ENCODE data around the gene CYP19A1.
"Not testable (repeated sequence)": the region's sequence is repeated elsewhere in the genome, so short reads cannot be mapped to it uniquely, and the experiment has no call there.

The CYP19A1 gene

DNA sequence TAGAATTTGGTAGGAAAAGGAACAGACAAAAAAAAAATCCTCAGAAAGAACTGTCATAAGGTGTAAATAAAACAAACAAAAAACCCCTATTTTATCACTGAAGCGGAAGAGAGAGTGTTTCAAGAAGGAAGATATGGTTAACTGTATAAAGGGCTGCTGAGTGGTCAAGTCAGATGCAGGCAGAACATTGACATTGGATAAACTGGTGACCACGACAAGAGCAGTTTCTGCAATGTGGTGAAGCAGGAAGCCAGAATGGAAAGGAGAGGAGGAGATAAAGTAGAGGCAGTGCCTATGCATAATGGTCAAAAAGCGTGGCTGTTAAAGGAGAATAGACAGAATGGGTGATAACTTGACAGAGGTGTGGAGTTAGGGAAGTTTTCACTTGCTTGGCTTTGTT, 75.3 kb downstream of the CYP19A1 start:
- DNase-seq (ENCODE audit: insufficient read length, low spot score) (no peak), FAIRE-seq (no peak)
- TF ChIP-seq POLR2AphosphoS5 (IDR thresholded peaks at IDR 0.05; ENCODE audit: low read depth, low read length) (no peak), POLR2A (IDR thresholded peaks at IDR 0.05; ENCODE audit: low read depth, low read length) (no peak), SPI1 (IDR thresholded peaks at IDR 0.05; ENCODE audit: low read depth, low read length) (no peak), TAF1 (IDR thresholded peaks at IDR 0.05; ENCODE audit: low read depth, low read length) (no peak), PAX5 (IDR thresholded peaks at IDR 0.05; ENCODE audit: insufficient read depth, low read length, severe bottlenecking) (no peak), POU2F2 (IDR thresholded peaks at IDR 0.05; ENCODE audit: low read depth, low read length) (no peak)

DNA sequence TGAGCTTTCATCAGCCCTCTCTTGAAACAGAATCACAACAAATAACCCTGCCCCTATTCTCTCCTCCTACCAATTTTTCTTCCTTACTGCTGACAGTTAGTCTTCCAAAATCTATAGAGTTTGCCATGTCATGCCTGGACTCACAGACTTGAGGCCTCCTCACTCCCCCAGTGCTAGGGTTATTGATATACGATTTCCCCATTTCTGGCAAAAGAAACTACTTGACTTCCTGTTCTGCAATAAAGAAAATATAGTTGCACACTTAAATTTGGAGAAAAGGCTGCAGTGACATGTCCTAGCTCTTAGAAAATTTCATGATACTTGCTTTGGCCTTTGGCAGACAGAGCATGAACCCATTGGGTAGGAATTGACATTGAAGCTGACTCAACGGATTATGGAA, 75.9 kb downstream of the CYP19A1 start:
- DNase-seq (ENCODE audit: insufficient read length, low spot score) (no peak), FAIRE-seq (no peak)
- TF ChIP-seq PAX5 (IDR thresholded peaks at IDR 0.05; ENCODE audit: insufficient read depth, low read length, severe bottlenecking): no peak

DNA sequence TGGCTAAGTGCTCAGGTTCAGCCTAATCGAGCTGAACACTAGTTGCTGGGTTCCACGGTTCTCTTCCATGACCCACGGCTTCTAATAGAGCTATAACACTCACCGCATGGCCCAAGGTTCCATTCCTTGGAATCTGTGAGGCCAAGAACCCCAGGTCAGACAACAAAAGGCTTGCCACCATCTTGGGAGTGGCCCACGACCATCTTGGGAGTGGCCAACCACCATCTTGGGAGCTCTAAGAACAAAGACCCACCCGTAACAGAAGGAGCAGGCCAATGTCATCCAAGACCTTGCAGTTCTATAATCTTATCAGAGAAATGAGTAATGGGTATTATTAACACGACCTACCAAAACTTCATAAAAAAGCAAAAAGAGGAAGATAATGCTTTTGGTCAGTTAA, 77.3 kb downstream of the CYP19A1 start:
- not testable (repeated sequence) for DNase-seq (ENCODE audit: insufficient read length, low spot score); FAIRE-seq

DNA sequence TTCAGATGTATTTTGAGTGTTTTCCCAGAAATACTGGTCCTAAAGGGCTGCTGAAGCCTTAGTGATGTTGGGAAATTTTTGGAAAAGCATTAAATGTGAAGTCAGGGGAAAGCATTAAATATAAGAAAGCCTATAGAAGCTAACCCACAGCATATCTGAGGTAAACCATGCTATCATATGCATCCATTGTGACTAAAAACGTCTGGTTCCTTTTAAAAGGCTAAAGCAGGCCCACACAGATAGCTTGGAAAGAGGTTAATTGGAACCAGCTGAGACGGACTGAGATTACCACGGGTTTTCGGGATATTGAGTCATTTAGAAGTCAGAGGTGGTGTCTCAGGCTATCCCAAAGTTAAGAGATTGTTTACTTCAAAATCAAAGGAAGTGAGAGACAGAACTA, 78.2 kb downstream of the CYP19A1 start:
- FAIRE-seq (no peak), DNase-seq (ENCODE audit: insufficient read length, low spot score) (no peak)
- TF ChIP-seq PAX5 (IDR thresholded peaks at IDR 0.05; ENCODE audit: insufficient read depth, low read length, severe bottlenecking): no peak
- TF ChIP-seq POLR2A (IDR thresholded peaks at IDR 0.05; ENCODE audit: low read depth, low read length): no peak
- TF ChIP-seq TAF1 (IDR thresholded peaks at IDR 0.05; ENCODE audit: low read depth, low read length): no peak
- TF ChIP-seq POLR2AphosphoS5 (IDR thresholded peaks at IDR 0.05; ENCODE audit: low read depth, low read length): no peak
- TF ChIP-seq SPI1 (IDR thresholded peaks at IDR 0.05; ENCODE audit: low read depth, low read length): no peak
- no peak for TF ChIP-seq POU2F2 (IDR thresholded peaks at IDR 0.05; ENCODE audit: low read depth, low read length)

DNA sequence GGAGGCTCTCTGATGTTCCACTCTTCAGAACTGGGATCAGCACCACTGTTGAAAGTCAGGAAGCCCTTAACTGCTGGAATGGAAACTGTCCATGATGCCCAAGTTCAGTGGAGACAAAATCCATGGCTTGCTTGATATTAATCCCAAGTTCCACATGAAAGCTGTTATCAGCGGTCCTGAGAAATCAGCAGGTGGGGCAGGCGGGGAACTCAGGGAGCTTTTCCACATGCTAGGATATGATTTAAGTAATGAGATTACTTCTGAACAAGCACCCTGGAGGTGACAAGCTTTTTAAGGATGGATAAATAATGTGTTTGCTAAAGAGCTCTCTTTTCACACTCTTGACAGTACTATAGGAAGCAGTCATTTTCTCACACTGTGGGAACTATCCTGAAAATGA, 82.9 kb downstream of the CYP19A1 start:
- DNase-seq (ENCODE audit: insufficient read length, low spot score) (no peak), FAIRE-seq (no peak)
- TF ChIP-seq PAX5 (IDR thresholded peaks at IDR 0.05; ENCODE audit: insufficient read depth, low read length, severe bottlenecking): no peak
- TF ChIP-seq SPI1 (IDR thresholded peaks at IDR 0.05; ENCODE audit: low read depth, low read length): no peak
- no peak for TF ChIP-seq TAF1 (IDR thresholded peaks at IDR 0.05; ENCODE audit: low read depth, low read length)
- no peak for TF ChIP-seq POU2F2 (IDR thresholded peaks at IDR 0.05; ENCODE audit: low read depth, low read length)
- TF ChIP-seq POLR2A (IDR thresholded peaks at IDR 0.05; ENCODE audit: low read depth, low read length): no peak
- no peak for TF ChIP-seq POLR2AphosphoS5 (IDR thresholded peaks at IDR 0.05; ENCODE audit: low read depth, low read length)

DNA sequence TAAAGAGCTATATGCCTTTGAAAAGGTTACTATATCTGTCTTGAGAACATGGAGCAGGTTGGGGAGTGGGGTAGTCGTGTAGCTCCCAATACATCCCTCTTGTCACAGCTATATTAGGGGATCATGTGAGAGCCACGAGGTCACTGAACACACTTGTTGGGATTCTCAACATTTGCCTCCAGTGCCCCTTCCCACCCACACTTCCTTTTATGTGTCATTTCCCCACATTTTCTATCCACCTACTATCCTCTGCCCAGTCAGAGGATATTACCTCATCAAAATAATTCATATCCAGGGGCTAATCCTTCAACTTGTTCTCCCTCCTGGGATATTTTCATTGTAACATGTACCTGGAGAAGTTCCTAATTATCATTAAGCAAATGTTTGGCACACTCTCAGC, 85.0 kb downstream of the CYP19A1 start:
- DNase-seq (ENCODE audit: insufficient read length, low spot score) (no peak), FAIRE-seq (no peak)
- TF ChIP-seq POLR2AphosphoS5 (IDR thresholded peaks at IDR 0.05; ENCODE audit: low read depth, low read length): no peak
- TF ChIP-seq PAX5 (IDR thresholded peaks at IDR 0.05; ENCODE audit: insufficient read depth, low read length, severe bottlenecking): no peak
- TF ChIP-seq SPI1 (IDR thresholded peaks at IDR 0.05; ENCODE audit: low read depth, low read length): no peak
- no peak for TF ChIP-seq POLR2A (IDR thresholded peaks at IDR 0.05; ENCODE audit: low read depth, low read length)
- TF ChIP-seq POU2F2 (IDR thresholded peaks at IDR 0.05; ENCODE audit: low read depth, low read length): no peak
- TF ChIP-seq TAF1 (IDR thresholded peaks at IDR 0.05; ENCODE audit: low read depth, low read length): no peak

DNA sequence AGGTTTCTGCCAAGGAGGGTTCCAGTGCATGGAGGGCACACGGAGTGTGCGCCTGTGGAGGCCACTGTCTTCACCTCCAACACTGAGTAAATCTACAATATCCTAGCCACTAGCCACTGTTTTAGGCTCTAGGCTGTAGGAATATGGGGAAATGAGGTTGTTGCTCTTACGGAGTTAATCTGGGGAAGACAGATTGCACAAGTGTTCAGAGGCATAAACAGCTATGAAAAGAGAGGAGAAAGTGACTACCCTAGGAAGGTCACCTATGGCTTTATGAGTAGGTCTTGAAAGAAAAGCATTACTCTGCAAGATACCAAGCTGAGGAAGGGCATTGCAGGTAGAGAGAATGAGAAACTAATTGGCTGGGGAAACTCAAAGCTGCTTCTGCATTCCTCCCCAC, 85.7 kb downstream of the CYP19A1 start:
- FAIRE-seq: no peak
- DNase-seq (ENCODE audit: insufficient read length, low spot score): no peak
- no peak for TF ChIP-seq POU2F2 (IDR thresholded peaks at IDR 0.05; ENCODE audit: low read depth, low read length)
- TF ChIP-seq POLR2A (IDR thresholded peaks at IDR 0.05; ENCODE audit: low read depth, low read length): no peak
- TF ChIP-seq POLR2AphosphoS5 (IDR thresholded peaks at IDR 0.05; ENCODE audit: low read depth, low read length): no peak
- no peak for TF ChIP-seq TAF1 (IDR thresholded peaks at IDR 0.05; ENCODE audit: low read depth, low read length)
- TF ChIP-seq SPI1 (IDR thresholded peaks at IDR 0.05; ENCODE audit: low read depth, low read length): no peak
- TF ChIP-seq PAX5 (IDR thresholded peaks at IDR 0.05; ENCODE audit: insufficient read depth, low read length, severe bottlenecking): no peak

DNA sequence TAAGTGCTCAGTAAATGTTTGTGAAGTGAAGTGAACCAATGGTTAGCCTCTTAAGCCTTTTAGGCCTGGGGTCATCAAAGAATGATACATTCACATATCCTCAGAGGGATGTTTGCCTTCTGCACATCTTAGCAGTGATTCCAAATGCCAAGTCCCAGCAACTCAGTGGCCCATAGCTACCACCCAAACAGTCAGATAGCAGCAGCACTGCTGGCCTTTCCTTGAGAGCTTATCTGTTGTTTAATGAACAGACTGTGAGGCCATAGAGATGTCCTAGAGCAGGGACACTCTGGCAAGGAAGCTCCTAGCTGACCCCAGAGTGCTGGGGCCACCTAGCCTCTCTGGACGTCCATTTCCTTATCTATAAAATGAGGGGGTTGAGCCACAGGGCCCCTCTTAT, 86.8 kb downstream of the CYP19A1 start:
- no peak for FAIRE-seq
- DNase-seq (ENCODE audit: insufficient read length, low spot score): no peak
- TF ChIP-seq PAX5 (IDR thresholded peaks at IDR 0.05; ENCODE audit: insufficient read depth, low read length, severe bottlenecking) (no peak), TAF1 (IDR thresholded peaks at IDR 0.05; ENCODE audit: low read depth, low read length) (no peak), POLR2AphosphoS5 (IDR thresholded peaks at IDR 0.05; ENCODE audit: low read depth, low read length) (no peak), SPI1 (IDR thresholded peaks at IDR 0.05; ENCODE audit: low read depth, low read length) (no peak), POU2F2 (IDR thresholded peaks at IDR 0.05; ENCODE audit: low read depth, low read length) (no peak), POLR2A (IDR thresholded peaks at IDR 0.05; ENCODE audit: low read depth, low read length) (no peak)

DNA sequence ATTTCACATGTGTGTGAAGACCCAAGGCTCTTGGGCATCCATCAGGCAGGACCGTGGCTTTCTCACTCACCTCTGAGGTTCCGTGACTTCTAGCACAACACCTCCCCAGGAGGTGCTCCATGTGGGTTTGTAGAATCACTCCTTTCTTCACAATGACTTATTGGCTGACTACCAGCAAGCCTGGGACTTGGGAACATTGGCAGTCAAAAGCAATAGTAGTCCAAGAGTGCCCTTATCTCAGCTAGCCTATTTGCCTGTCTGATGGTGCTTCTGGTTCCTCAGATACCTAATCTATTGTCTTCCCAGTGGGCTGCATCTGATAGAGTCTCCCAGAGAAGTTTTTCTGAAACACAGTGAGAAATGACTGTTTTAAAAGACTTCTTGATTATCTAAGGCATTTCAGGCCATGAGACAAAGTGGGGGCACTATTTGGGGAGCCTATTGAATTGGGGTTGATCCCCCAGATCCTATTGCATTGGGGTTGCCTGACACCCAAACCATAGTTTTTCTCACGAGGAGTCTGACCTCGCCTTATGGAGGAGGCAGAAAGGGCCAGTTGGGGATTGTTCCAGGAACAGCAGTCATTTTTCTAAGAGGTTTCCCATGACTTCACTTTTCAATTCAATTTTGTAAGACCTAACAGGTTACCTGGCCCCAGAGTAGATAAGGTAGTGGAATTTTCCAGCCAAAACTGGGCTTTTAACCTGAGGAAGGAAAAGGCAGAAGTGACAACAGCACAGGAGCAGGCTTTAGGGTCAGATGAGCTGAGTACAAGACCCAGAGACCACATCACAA, 88.0 kb downstream of the CYP19A1 start:
- DNase-seq (ENCODE audit: insufficient read length, low spot score) (no peak), FAIRE-seq (no peak)
- no peak for TF ChIP-seq POLR2A (IDR thresholded peaks at IDR 0.05; ENCODE audit: low read depth, low read length)
- TF ChIP-seq PAX5 (IDR thresholded peaks at IDR 0.05; ENCODE audit: insufficient read depth, low read length, severe bottlenecking): no peak
- no peak for TF ChIP-seq SPI1 (IDR thresholded peaks at IDR 0.05; ENCODE audit: low read depth, low read length)
- no peak for TF ChIP-seq POLR2AphosphoS5 (IDR thresholded peaks at IDR 0.05; ENCODE audit: low read depth, low read length)
- TF ChIP-seq TAF1 (IDR thresholded peaks at IDR 0.05; ENCODE audit: low read depth, low read length): no peak
- TF ChIP-seq POU2F2 (IDR thresholded peaks at IDR 0.05; ENCODE audit: low read depth, low read length): no peak

DNA sequence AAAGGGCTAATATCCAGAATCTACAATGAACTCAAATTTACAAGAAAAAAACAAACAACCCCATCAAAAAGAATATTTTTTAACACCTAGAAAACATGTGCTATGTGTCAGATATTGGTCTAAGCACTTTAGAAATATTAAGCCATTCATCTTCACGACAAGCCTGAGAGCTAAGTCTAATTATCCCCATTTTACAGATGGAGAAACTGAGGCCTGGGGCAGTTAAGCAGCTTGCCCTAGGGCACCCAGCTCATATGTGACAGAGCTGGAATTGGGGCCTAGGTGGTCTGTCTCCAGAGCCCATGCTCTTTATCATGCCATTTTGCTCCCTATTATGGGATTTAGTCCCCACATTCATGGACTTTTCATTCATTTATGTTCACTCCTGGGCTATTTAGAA, 92.8 kb downstream of the CYP19A1 start:
- no peak for TF ChIP-seq SPI1 (IDR thresholded peaks at IDR 0.05; ENCODE audit: low read depth, low read length)
- TF ChIP-seq PAX5 (IDR thresholded peaks at IDR 0.05; ENCODE audit: insufficient read depth, low read length, severe bottlenecking): no peak
- TF ChIP-seq TAF1 (IDR thresholded peaks at IDR 0.05; ENCODE audit: low read depth, low read length): no peak
- no peak for TF ChIP-seq POU2F2 (IDR thresholded peaks at IDR 0.05; ENCODE audit: low read depth, low read length)
- no peak for TF ChIP-seq POLR2A (IDR thresholded peaks at IDR 0.05; ENCODE audit: low read depth, low read length)
- no peak for TF ChIP-seq POLR2AphosphoS5 (IDR thresholded peaks at IDR 0.05; ENCODE audit: low read depth, low read length)
- FAIRE-seq (no peak), DNase-seq (ENCODE audit: insufficient read length, low spot score) (no peak)
